Karpas-422 (cell line): ENCODE results near the gene LINC01488. TPM values are rescaled to one million over a fixed set of nuclear protein-coding genes. Genes with fewer than 3 reads are reported as not detected.

Experiments used
- DNase-seq: peaks from one replicate; pipeline ENCODE4 v3.0.0-alpha.2; 2015
- H2AFZ ChIP-seq: fragments of 200-600 bp; sonication (generic); 2 replicates; pipeline ENCODE4 v1.6.1; 2014; ENCODE audit warnings: antibody characterized with exemption, low read length, mixed read lengths
- H3K27ac ChIP-seq: fragments of 200-600 bp; sonication (generic); 2 replicates; pipeline ENCODE4 v1.5.1; 2014; ENCODE audit warnings: mild to moderate bottlenecking, low read length, moderate library complexity
- H3K27me3 ChIP-seq: fragments of 200-600 bp; sonication (generic); 2 replicates; pipeline ENCODE4 v1.6.1; 2014; ENCODE audit warnings: low read length, mixed read lengths
- H3K36me3 ChIP-seq: fragments of 200-600 bp; sonication (generic); 2 replicates; pipeline ENCODE4 v1.6.1; 2014; ENCODE audit warnings: low read length, mixed read lengths; ENCODE audit not compliant: insufficient read depth
- H3K4me1 ChIP-seq: fragments of 200-600 bp; sonication (generic); 2 replicates; pipeline ENCODE4 v1.6.1; 2014; ENCODE audit warnings: mild to moderate bottlenecking, low read length, mixed read lengths
- H3K4me2 ChIP-seq: fragments of 200-600 bp; sonication (generic); 2 replicates; pipeline ENCODE4 v1.6.1; 2014; ENCODE audit warnings: low read length, low read depth, mild to moderate bottlenecking; ENCODE audit not compliant: poor library complexity, severe bottlenecking
- H3K4me3 ChIP-seq: fragments of 200-600 bp; sonication (generic); 2 replicates; pipeline ENCODE4 v1.5.1; 2014; ENCODE audit warnings: mild to moderate bottlenecking, antibody characterized with exemption, low read length, mixed read lengths
- H3K79me2 ChIP-seq: fragments of 200-600 bp; sonication (generic); 2 replicates; pipeline ENCODE4 v1.6.1; 2014; ENCODE audit warnings: mild to moderate bottlenecking, low read length, mixed read lengths
- H3K9ac ChIP-seq: fragments of 200-600 bp; sonication (generic); 2 replicates; pipeline ENCODE4 v1.6.0; 2014; ENCODE audit warnings: low read length
- H3K9me2 ChIP-seq: fragments of 200-600 bp; sonication (generic), shearing (Covaris generic); replicated peaks from 2 replicates; pipeline ENCODE4 v1.6.0; 2014; ENCODE audit warnings: mild to moderate bottlenecking, low read length, moderate library complexity; ENCODE audit not compliant: insufficient read depth
- H3K9me3 ChIP-seq: fragments of 300-700, 200-600 bp; sonication (generic); 2 replicates; pipeline ENCODE4 v1.6.1; 2014; ENCODE audit warnings: low read length, mixed read lengths
- H4K20me1 ChIP-seq: fragments of 200-600 bp; sonication (generic); 2 replicates; pipeline ENCODE4 v1.6.1; 2014; ENCODE audit warnings: mild to moderate bottlenecking, antibody characterized with exemption, low read length, low read depth; ENCODE audit not compliant: insufficient read depth
- total RNA-seq: library from RNA; depleted of rRNA; stranded (reverse); fragments of >200 nt; shearing (Covaris generic); gene quantifications from 2 replicates; pipeline ENCODE4 v1.2.3, GENCODE V29; 2014; ENCODE audit warnings: low replicate concordance

Gene LINC01488
- total RNA-seq, 1 experiment from 2014 or later: not detected

DNA sequence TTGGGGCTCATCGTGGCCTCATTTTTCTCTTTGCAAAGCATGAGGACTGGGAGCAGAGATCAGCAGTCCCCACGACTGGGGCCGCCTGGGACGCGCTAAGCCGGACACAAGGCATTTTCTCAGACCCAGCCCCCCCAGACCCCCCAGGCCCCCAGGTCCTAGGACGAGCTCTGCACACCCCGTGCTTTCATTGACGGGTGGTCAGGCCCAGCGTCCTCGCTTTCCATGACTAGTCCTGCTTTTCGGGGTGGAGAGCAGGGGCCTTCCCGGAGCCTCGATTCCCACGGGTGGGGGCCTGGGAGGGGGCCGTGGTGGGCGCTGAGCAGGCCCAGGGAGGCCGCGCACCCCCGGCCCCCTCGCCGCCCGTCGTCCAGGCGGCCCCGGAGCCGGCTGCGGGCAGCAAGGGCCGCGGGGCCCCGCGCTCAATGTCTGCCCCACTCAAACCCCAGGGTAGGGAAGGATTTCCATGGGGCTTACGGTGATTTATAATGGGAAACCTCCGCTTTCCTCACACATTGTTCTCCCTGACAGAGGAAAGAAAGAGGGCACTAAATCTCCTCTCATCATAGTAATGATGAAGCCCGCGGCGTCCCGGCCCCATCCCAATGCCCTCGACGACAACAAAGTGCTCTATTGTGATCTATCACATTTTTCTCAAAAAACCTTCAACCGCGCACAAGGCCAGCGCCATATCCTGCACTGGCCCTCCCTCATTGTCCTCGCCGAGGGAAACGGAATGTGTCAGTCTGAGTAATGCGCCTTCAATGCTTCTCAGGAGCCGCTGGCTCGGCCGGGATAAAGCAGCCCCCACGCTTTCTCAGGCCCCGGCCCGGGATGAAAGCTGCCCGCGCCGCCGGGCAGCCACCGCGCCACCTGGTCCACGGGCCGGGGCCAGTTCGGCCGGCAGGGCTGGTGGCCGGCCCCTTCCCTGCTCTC lies 10.4 kb upstream of the LINC01488 start:
- H3K9ac ChIP-seq: no peak overlapping the region
- no peaks in the 10 kb centered on the region; the same call in 1 of the 2 replicates for H3K27me3 ChIP-seq
- no peaks in the 10 kb centered on the region for H3K79me2 ChIP-seq
- DNase-seq: no peak
- H3K4me1 ChIP-seq: no peaks in the 10 kb centered on the region
- no peak overlapping the region for H3K4me3 ChIP-seq
- H3K27ac ChIP-seq: no peak overlapping the region
- no peak overlapping the region for H3K4me2 ChIP-seq
- H3K9me3 ChIP-seq: no peaks in the 10 kb centered on the region
- no peaks in the 10 kb centered on the region for H4K20me1 ChIP-seq
- no peaks in the 10 kb centered on the region for H3K9me2 ChIP-seq
- H2AFZ ChIP-seq: no peak overlapping the region
- no peaks in the 10 kb centered on the region for H3K36me3 ChIP-seq

DNA sequence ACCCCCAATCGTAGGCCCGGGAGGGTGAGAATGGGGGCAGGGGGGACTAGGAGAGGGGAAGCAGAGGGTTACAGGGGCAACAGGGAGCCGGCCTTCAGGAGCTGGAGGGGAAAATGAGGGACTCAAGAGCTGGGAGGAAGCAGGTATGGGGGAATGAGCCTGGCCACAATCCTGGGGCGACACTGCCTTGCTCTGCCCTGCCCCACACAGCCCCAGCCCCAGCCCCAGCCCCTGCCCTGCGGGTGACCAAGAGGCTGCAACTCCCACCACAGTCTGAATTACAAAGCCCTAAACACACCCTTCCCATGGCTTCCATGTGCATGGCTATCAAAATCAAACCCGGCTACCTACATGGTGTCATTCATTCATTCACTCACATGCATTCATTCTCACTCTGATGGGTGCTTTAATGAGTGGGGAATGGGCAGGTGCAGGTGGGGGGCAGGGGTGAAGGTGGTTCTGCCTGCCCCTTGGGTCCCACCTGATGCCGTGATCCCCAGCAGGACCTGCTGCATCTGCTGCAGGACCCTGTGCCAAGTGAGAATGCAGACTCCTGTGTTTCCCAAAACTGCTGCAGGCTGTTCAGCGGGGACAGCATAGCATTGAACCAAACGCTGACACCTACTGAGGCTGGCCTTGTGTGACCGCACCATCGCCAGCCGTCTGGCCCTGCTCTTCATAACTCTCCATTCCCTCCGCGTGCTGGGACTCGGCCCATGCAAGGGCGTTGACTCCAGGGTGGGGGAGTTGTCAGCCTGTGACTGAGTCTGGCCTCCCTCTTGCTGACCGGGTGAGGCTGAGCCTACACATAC lies 9.5 kb upstream of the LINC01488 start:
- H4K20me1 ChIP-seq: no peaks in the 10 kb centered on the region
- DNase-seq: no peak
- no peaks in the 10 kb centered on the region for H3K9me2 ChIP-seq
- H3K9me3 ChIP-seq: no peaks in the 10 kb centered on the region
- no peaks in the 10 kb centered on the region for H3K36me3 ChIP-seq
- H3K4me3 ChIP-seq: no peak overlapping the region
- H3K4me1 ChIP-seq: no peaks in the 10 kb centered on the region
- H3K79me2 ChIP-seq: no peaks in the 10 kb centered on the region
- no peak overlapping the region for H2AFZ ChIP-seq
- no peak overlapping the region for H3K9ac ChIP-seq
- no peak overlapping the region for H3K27ac ChIP-seq
- no peak overlapping the region for H3K4me2 ChIP-seq
- no peaks in the 10 kb centered on the region; the same call in 1 of the 2 replicates for H3K27me3 ChIP-seq

DNA sequence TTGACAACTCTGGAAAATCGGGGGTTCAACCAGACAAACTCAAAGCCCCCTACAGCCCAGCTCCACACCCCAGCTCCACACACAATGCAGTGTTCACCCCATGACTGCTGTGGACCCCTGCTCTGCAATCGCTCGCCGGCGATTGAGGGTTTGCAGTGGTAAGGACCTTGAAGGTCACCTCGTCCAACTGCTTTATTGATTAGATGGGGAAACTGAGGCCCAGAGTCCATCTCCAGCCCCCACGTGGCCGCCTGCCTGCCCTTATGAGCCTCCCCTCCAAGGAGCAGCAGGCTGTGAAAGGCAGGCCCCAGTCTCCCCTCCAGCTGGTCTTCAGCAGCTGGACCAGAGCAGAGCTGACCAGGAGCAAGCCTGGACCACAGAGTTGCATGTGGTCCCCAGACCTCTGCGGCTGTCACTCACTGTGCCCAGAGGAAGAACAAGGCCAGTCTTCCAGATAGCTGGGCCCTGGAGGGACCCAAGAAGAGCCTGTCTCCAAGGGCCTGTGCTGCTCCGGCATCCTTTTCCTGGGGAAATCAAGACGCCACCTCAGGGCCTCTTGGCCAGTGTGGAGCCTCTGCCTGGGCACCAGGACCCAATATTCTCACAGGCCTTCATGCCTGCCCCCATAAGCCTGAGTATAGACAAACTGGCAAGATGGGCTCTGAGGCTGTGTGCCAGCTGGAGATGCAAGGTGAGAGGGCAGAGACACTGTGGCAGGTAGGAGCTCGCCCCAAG lies 8.8 kb upstream of the LINC01488 start:
- no peaks in the 10 kb centered on the region for H3K36me3 ChIP-seq
- H3K79me2 ChIP-seq: no peaks in the 10 kb centered on the region
- H3K9me3 ChIP-seq: no peaks in the 10 kb centered on the region
- H3K27ac ChIP-seq: no peak overlapping the region
- no peak overlapping the region for H3K9ac ChIP-seq
- H2AFZ ChIP-seq: no peak overlapping the region
- DNase-seq: no peak
- H3K27me3 ChIP-seq: no peaks in the 10 kb centered on the region; the same call in 1 of the 2 replicates
- no peaks in the 10 kb centered on the region for H3K4me1 ChIP-seq
- no peaks in the 10 kb centered on the region for H3K9me2 ChIP-seq
- H3K4me3 ChIP-seq: no peak overlapping the region
- no peaks in the 10 kb centered on the region for H4K20me1 ChIP-seq
- H3K4me2 ChIP-seq: no peak overlapping the region

DNA sequence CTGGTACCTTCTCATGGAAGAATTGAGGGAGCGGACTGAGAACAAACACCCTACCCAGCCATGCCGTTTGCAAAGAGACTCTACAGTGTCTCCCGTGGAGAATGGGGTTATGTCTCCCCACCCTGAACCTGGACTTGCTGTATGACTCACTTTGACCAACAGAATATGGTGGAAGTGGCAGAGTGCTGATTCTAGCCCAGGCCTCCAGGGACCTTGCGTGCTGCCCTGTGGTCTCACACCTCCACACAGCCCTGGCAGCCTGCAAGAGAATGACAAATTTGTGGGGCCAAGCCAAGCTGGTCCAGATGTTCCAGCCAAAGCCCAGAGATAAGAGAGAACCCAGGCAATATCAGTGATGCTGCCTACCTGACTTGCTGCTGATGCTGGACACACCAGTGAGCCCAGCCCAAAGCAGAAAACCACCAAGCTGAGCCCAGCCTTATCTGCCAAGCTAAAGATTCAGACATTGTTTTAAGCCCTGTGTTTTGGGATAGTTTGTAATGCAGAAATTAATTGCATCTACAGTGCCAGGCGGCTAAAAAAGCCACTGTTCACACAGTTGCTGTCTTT lies 8.1 kb upstream of the LINC01488 start:
- no peaks in the 10 kb centered on the region; the same call in 1 of the 2 replicates for H3K27me3 ChIP-seq

DNA sequence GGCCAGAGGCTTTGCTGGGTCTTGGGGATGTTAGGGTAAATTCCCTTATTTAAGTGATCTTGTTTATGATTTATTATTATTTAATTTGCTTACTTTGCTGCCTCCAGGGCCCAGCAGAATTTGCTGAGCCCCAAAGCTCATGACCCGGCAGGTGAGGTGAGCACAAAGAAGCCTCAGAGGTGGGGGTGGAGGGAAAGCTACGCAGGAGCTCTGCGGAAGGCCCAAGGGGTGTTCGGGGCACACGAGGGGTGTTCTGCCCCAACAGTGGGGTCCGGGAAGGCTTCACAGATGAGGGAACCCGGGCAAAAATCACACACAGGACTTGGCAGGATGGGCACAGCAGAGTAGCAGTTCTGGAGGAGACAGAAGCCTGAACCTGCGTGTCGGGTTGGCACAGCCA lies 6.7 kb upstream of the LINC01488 start:
- H2AFZ ChIP-seq: no peak overlapping the region
- H3K27ac ChIP-seq: no peak overlapping the region
- no peaks in the 10 kb centered on the region for H4K20me1 ChIP-seq
- H3K4me1 ChIP-seq: no peaks in the 10 kb centered on the region
- H3K9ac ChIP-seq: no peak overlapping the region
- no peaks in the 10 kb centered on the region for H3K9me2 ChIP-seq
- no peaks in the 10 kb centered on the region; the same call in 1 of the 2 replicates for H3K27me3 ChIP-seq
- H3K4me3 ChIP-seq: no peak overlapping the region
- H3K4me2 ChIP-seq: no peak overlapping the region
- no peaks in the 10 kb centered on the region for H3K79me2 ChIP-seq
- no peak for DNase-seq
- H3K9me3 ChIP-seq: no peaks in the 10 kb centered on the region
- no peaks in the 10 kb centered on the region for H3K36me3 ChIP-seq

More for the DNA sequence above, 8.1 kb upstream of the LINC01488 start:
- Histone ChIP-seq H3K4me1 (no peaks in the 10 kb centered on the region), H3K79me2 (no peaks in the 10 kb centered on the region), H3K27ac (no peak overlapping the region), H3K9ac (no peak overlapping the region), H3K36me3 (no peaks in the 10 kb centered on the region), H3K4me2 (no peak overlapping the region), H3K9me2 (no peaks in the 10 kb centered on the region), H3K4me3 (no peak overlapping the region), H2AFZ (no peak overlapping the region), H4K20me1 (no peaks in the 10 kb centered on the region), H3K9me3 (no peaks in the 10 kb centered on the region)
- DNase-seq: no peak

DNA sequence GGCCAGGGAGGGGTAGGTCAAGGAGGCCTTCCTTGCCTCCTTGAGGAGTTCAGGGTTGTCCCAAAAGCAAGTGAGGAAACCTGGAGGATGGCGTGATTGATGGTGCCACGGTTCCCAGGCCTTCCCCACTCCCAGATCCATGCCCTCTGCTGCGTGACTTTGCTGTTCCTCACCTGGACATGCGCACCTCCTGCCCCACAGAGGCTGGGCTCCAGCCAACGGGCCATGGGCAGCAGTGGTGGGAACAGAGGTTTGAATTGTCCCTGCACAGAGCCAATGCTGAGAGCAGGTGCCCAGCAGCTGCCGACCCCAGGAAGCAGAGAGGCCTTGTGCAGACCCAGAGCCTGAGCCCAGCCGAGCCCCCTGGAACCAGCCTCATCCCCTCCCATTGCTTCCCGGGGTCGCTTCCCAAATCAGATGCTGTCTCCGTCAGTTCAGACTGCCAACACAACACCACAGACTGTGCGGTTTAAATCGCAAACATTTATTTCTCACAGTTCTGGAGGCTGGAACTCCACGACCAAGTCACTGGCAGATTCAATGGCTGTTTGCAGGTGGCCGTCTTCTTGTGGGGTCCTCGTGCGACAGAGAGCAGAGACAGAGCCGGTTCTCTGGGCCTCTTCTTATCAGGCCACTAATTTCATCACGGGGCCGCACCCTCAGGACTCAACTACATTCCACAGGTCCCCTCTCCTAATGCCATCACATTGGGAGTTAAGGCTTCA lies 6.2 kb upstream of the LINC01488 start:
- Histone ChIP-seq H3K36me3 (no peaks in the 10 kb centered on the region), H4K20me1 (no peaks in the 10 kb centered on the region), H3K4me3 (no peak overlapping the region), H3K4me2 (no peak overlapping the region), H2AFZ (no peak overlapping the region), H3K27me3 (no peaks in the 10 kb centered on the region; the same call in 1 of the 2 replicates), H3K27ac (no peak overlapping the region), H3K9me2 (no peaks in the 10 kb centered on the region), H3K9me3 (no peaks in the 10 kb centered on the region), H3K4me1 (no peaks in the 10 kb centered on the region), H3K79me2 (no peaks in the 10 kb centered on the region), H3K9ac (no peak overlapping the region)
- DNase-seq: no peak

DNA sequence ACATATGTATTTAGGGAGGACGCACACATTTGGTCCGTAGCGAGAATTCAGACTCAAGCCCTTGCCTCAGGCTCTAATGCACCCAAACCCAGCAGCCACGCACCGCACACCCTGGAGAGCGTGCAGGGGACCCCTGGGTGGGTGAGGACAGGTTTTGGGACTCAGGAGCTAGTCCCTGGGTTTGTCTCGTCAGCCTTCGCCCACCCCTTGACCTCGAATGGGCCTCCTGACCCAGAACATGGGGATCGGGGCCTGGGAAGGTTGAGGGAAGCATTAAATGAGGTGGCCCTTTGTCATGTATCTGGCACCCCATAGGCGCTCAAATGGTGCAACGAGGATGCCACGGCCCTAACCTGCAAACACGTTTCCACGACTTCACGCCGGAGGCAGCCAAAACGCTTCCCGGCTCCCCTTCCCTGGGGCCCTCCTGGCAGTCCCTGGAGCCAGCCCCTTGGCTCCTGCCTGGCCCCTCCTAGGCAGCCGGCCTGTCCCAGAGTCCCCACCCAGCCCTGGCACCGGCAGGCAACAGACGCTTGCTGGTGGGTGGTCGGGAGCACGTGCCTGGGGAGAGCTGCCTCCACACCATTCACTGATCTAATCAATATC lies 5.5 kb upstream of the LINC01488 start:
- DNase-seq: no peak
- H3K36me3 ChIP-seq: no peaks in the 10 kb centered on the region
- no peaks in the 10 kb centered on the region for H3K79me2 ChIP-seq
- H3K4me3 ChIP-seq: no peak overlapping the region
- no peak overlapping the region for H3K4me2 ChIP-seq
- H3K9me3 ChIP-seq: no peaks in the 10 kb centered on the region
- no peak overlapping the region for H2AFZ ChIP-seq
- H4K20me1 ChIP-seq: no peaks in the 10 kb centered on the region
- H3K27ac ChIP-seq: no peak overlapping the region
- H3K9ac ChIP-seq: no peak overlapping the region
- H3K9me2 ChIP-seq: no peaks in the 10 kb centered on the region
- H3K27me3 ChIP-seq: no peaks in the 10 kb centered on the region; the same call in 1 of the 2 replicates
- H3K4me1 ChIP-seq: no peaks in the 10 kb centered on the region
